Neural progenitor cell (in vitro differentiated cells): ENCODE results near the gene AKR1A1. TPM values are rescaled to one million over a fixed set of nuclear protein-coding genes. Genes with fewer than 3 reads are reported as not detected.

Experiments
- DNase-seq: peaks from one replicate; pipeline ENCODE4 v3.0.0-alpha.2; 2016; ENCODE audit warnings: low spot score
- H2AFZ ChIP-seq: fragments of 200-600 bp; sonication (generic); replicated peaks from 2 replicates; pipeline ENCODE4 v1.6.1; 2016; ENCODE audit warnings: antibody characterized with exemption
- H3F3A ChIP-seq: fragments of 200-600 bp; sonication (generic); 2 replicates; pipeline ENCODE4 v1.6.1; 2016; ENCODE audit warnings: antibody characterized with exemption, low read depth
- H3K27ac ChIP-seq: fragments of 200-600 bp; sonication (generic); 2 replicates; pipeline ENCODE4 v1.5.1; 2016; ENCODE audit warnings: mild to moderate bottlenecking
- H3K27me3 ChIP-seq: fragments of 200-600 bp; sonication (generic); 2 replicates; pipeline ENCODE4 v1.6.1; 2016; ENCODE audit warnings: mild to moderate bottlenecking, moderate library complexity
- H3K36me3 ChIP-seq: fragments of 200-600 bp; sonication (generic); 2 replicates; pipeline ENCODE4 v1.5.1; 2016
- H3K4me1 ChIP-seq: fragments of 200-600 bp; sonication (generic); 2 replicates; pipeline ENCODE4 v1.6.1; 2016; ENCODE audit warnings: mixed run types
- H3K4me2 ChIP-seq: fragments of 200-600 bp; sonication (generic); 2 replicates; pipeline ENCODE4 v1.6.1; 2016
- H3K4me3 ChIP-seq: fragments of 200-600 bp; sonication (generic); 2 replicates; pipeline ENCODE4 v1.5.1; 2016
- H3K79me2 ChIP-seq: fragments of 200-600 bp; sonication (generic); 2 replicates; pipeline ENCODE4 v1.6.1; 2016; ENCODE audit warnings: low read depth
- H3K9ac ChIP-seq: fragments of 200-600 bp; sonication (generic); 2 replicates; pipeline ENCODE4 v1.6.1; 2016
- H3K9me3 ChIP-seq: fragments of 200-600 bp; sonication (generic); 2 replicates; pipeline ENCODE4 v1.5.1; 2016; ENCODE audit warnings: low read depth
- H4K20me1 ChIP-seq: fragments of 200-600 bp; sonication (generic); 2 replicates; pipeline ENCODE4 v1.6.1; 2016; ENCODE audit warnings: low read depth
- H3K27ac Mint-ChIP-seq: 3 replicates; pipeline ENCODE4 v1.8.0; 2021; ENCODE audit warnings: mixed read lengths
- H3K27me3 Mint-ChIP-seq: 2 replicates; pipeline ENCODE4 v1.8.0; 2022; ENCODE audit warnings: low read depth, mild to moderate bottlenecking, inconsistent platforms, moderate library complexity, mixed read lengths; ENCODE audit not compliant: insufficient read depth
- H3K36me3 Mint-ChIP-seq: 3 replicates; pipeline ENCODE4 v1.8.0; 2021; ENCODE audit warnings: mixed read lengths
- H3K4me1 Mint-ChIP-seq: 3 replicates; pipeline ENCODE4 v1.8.0; 2021; ENCODE audit warnings: mixed read lengths
- H3K4me3 Mint-ChIP-seq: 3 replicates; pipeline ENCODE4 v1.8.0; 2021; ENCODE audit warnings: mild to moderate bottlenecking, moderate library complexity, mixed read lengths
- H3K9me3 Mint-ChIP-seq: 3 replicates; pipeline ENCODE4 v1.8.0; 2020; ENCODE audit warnings: mixed read lengths
- CTCF ChIP-seq: fragments of 200-600 bp; sonication (generic); IDR thresholded peaks from 2 replicates; pipeline ENCODE4 v1.5.1; 2017; ENCODE audit warnings: antibody characterized with exemption, mild to moderate bottlenecking
- EZH2 ChIP-seq: fragments of 200-600 bp; sonication (generic); IDR thresholded peaks from 2 replicates; pipeline ENCODE4 v1.6.1; 2017; ENCODE audit warnings: antibody characterized with exemption, mild to moderate bottlenecking, moderate library complexity
- EZH2phosphoT487 ChIP-seq: fragments of 200-600 bp; sonication (generic); IDR thresholded peaks from 2 replicates; pipeline ENCODE4 v1.6.1; 2017; ENCODE audit warnings: antibody characterized with exemption
- total RNA-seq: library from RNA; depleted of rRNA; stranded (reverse); fragments of >200 nt; gene quantifications from 2 replicates; pipeline ENCODE4 v1.2.3, GENCODE V29; 2015; ENCODE audit warnings: low replicate concordance

AKR1A1 gene
- total RNA-seq, 1 donor from 2014 or later, result 129 TPM

DNA sequence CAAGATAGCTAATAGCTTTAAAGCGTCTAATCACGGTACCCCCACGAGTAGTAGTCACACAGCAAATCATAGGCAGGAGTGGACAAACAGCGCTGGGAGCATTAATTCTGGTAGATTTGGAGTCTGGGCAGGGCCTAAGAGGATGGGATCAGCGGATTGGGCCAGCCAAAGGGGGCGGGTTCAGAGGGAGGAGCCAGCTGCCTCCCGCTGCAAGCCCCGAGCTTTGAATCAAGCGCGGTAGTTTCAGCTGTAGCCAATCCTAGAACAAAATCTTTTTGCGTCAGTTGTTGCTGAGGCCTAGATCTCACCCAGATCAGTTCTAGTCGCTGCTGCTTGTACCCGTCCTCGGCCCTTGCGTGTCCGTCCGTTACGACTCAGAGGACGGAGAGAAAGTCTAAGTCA, 32.6 kb downstream of the AKR1A1 start:
- Histone ChIP-seq H3K36me3 (peaks cover 4% of the 10 kb centered on the region), H3K4me1 (peaks cover 15% of the 10 kb centered on the region), H3K79me2 (peaks cover 44% of the 10 kb centered on the region), H3F3A (peaks cover 28% of the 10 kb centered on the region), H2AFZ (peak overlapping the region; percentile 100), H4K20me1 (peaks cover 36% of the 10 kb centered on the region), H3K4me3 (peak overlapping the region; percentile 90), H3K9ac (peak overlapping the region; percentile 56), H3K27ac (no peak overlapping the region), H3K9me3 (no peaks in the 10 kb centered on the region), H3K27me3 (no peaks in the 10 kb centered on the region), H3K4me2 (peak overlapping the region; percentile 87)
- Mint-ChIP-seq H3K4me3 (peak overlapping the region; percentile 100), H3K27ac (peak overlapping the region; percentile 99), H3K36me3 (peaks cover 8% of the 10 kb centered on the region), H3K27me3 (peaks cover 3% of the 10 kb centered on the region), H3K4me1 (peaks cover 22% of the 10 kb centered on the region), H3K9me3 (no peaks in the 10 kb centered on the region)
- TF ChIP-seq EZH2, result no peak
- no peak for TF ChIP-seq CTCF
- peak; percentile 97 for DNase-seq

GRCh38 chr1:45583666-45584350, 33.2 kb downstream of the AKR1A1 start, which contains the start of gene NASP:
TSS of gene NASP (plus strand) at chr1:45584041. CDS start at chr1:45584147, 106 bp downstream.
- H3K4me3 ChIP-seq, result peak within 1 kb of the TSS; percentile 90
- H3K9ac ChIP-seq, result peak within 1 kb of the TSS; percentile 96
- peak; percentile 92 for DNase-seq
- peak within 1 kb of the TSS; percentile 100 for H2AFZ ChIP-seq
- H3K36me3 Mint-ChIP-seq, result peaks cover 10% of the 10 kb centered on the region
- TF ChIP-seq CTCF (no peak), EZH2phosphoT487 (no peak), EZH2 (no peak)
- H3K27me3 Mint-ChIP-seq, result peaks cover 5% of the 10 kb centered on the region
- H3K27me3 ChIP-seq, result no peaks in the 10 kb centered on the region
- H4K20me1 ChIP-seq, result peaks cover 42% of the 10 kb centered on the region
- peak within 1 kb of the TSS; percentile 100 for H3K4me3 Mint-ChIP-seq
- H3K9me3 ChIP-seq, result no peaks in the 10 kb centered on the region
- no peaks in the 10 kb centered on the region for H3K9me3 Mint-ChIP-seq
- H3K36me3 ChIP-seq, result peaks cover 4% of the 10 kb centered on the region
- peaks cover 22% of the 10 kb centered on the region for H3K4me1 Mint-ChIP-seq
- H3K27ac Mint-ChIP-seq, result peak within 1 kb of the TSS; percentile 100
- H3K79me2 ChIP-seq, result peaks cover 50% of the 10 kb centered on the region
- peaks cover 15% of the 10 kb centered on the region for H3K4me1 ChIP-seq
- H3K27ac ChIP-seq, result peak within 1 kb of the TSS; percentile 95
- peaks cover 28% of the 10 kb centered on the region for H3F3A ChIP-seq
- peak within 1 kb of the TSS; percentile 87 for H3K4me2 ChIP-seq

DNA sequence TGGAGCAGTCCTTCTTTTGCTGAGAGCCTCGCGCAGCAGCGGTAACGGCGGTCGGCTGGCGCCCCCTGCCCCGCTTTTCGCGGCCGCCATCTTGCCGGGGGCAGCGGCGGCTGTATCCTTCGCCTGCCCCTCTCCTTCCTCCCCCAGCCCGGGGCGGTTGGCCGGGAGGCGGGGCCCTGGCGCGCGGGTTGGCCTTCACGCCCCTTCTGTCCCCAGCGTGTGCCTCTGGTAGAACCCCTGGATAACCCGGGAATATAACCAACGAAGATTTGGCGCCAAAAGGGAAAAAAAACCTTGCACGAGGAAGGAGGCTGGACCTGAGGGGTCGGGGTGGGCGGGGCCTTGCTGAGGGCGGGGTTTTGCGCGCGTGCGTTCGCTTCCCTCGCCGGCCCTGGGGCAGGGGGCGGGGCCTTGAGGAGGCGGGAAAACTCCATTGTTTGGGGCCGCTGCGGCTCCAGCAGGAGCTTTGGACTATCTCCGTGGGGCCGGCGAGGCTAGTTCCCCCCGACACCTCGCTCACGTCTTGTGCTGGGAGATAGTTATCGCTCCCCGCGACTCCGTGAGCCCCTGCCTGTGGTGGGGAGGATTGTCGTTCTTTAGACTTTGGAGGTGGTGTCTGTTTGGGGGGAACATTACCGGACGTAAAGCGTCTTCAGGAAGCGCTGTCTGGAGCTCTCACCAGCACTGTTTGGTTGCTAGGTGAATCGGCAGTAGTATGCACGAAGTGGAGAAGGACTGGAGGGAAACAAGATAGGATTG, 33.9 kb downstream of the AKR1A1 start:
- Histone ChIP-seq H2AFZ (peak overlapping the region; percentile 44), H3F3A (peaks cover 35% of the 10 kb centered on the region), H3K4me2 (peak overlapping the region; percentile 87), H3K9ac (peak overlapping the region; percentile 96), H4K20me1 (peaks cover 49% of the 10 kb centered on the region), H3K36me3 (peaks cover 4% of the 10 kb centered on the region), H3K9me3 (no peaks in the 10 kb centered on the region), H3K4me1 (peaks cover 15% of the 10 kb centered on the region), H3K27ac (peak overlapping the region; percentile 95), H3K79me2 (peaks cover 57% of the 10 kb centered on the region), H3K27me3 (no peaks in the 10 kb centered on the region), H3K4me3 (peak overlapping the region; percentile 90)
- H3K9me3 Mint-ChIP-seq, result no peaks in the 10 kb centered on the region
- peak; percentile 98 for DNase-seq
- H3K27ac Mint-ChIP-seq, result peak overlapping the region; percentile 100
- peak overlapping the region; percentile 100 for H3K4me3 Mint-ChIP-seq
- H3K27me3 Mint-ChIP-seq, result peaks cover 5% of the 10 kb centered on the region
- peaks cover 11% of the 10 kb centered on the region for H3K36me3 Mint-ChIP-seq
- TF ChIP-seq EZH2, result no peak
- TF ChIP-seq CTCF, result peak; percentile 37
- TF ChIP-seq EZH2phosphoT487, result no peak
- peaks cover 22% of the 10 kb centered on the region for H3K4me1 Mint-ChIP-seq
